ENCODE data around the gene CYBB.
A peak's percentile ranks its signal among the peaks of the same experiment; 100 is the strongest.

The CYBB gene

GRCh38 chrX:37846141-37846540 lies 66.3 kb downstream of the CYBB start:
- TF ChIP-seq PRDM10 (tag by site-specific recombination; IDR thresholded peaks at IDR 0.05) (peak; percentile 60; the same call in 1 of the 2 replicates), ZBTB26 (tag by site-specific recombination; optimal IDR thresholded peaks at IDR 0.05) (no peak)
- no peak overlapping the region for H3K4me3 ChIP-seq (ENCODE audit: low read depth, low read length)
- H3K36me3 ChIP-seq (ENCODE audit: control insufficient read depth in 2 of 2, insufficient read depth in 1 of 2, low read length in 2 of 2), result peaks cover 0 to 2% of the 10 kb centered on the region in 2 experiments; a peak in 1 of 3 replicates
- H3K27ac ChIP-seq (ENCODE audit: extremely low read depth, low read depth, low read length), result no peak overlapping the region
- ChIA-PET POLR2A (interaction anchor here (1.0 kb wide), 1 partner anchor 12 kb away, joined by 7 read pairs; no protein-coding TSS in a partner anchor), CTCF (interaction anchor here (1.0 kb wide), 1 partner anchor 21 kb away, joined by 3 read pairs; no protein-coding TSS in a partner anchor)
- H3K9me3 ChIP-seq (ENCODE audit: control insufficient read depth, insufficient read depth, low read depth, low read length), result no peaks in the 10 kb centered on the region
- no peaks in the 10 kb centered on the region for H3K4me1 ChIP-seq (ENCODE audit: control insufficient read depth, insufficient read depth, low read length)

DNA sequence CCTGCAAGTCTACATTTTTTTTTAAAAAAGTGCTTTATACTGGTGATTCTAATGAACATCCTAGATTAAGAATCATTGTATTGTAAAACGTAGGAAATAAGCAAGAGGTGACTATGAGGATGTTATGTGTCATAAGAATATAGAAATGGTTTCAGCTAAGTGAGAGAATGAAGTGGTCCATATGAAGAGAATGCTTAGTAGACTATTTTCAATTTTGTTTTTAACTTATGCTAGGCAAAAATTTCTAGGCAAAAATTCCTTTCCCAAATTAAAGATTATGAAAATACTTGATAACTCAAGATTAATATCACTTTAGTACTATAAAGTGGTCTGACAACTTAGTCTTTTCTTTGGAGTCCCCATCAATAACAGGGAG lies 66.7 kb downstream of the CYBB start:
- POLR2A ChIA-PET, result interaction anchor here (1.0 kb wide), 1 partner anchor 13 kb away, joined by 7 read pairs; no protein-coding TSS in a partner anchor
- Histone ChIP-seq H3K27ac (ENCODE audit: extremely low read depth, low read depth, low read length) (peak overlapping the region; percentile 64), H3K36me3 (ENCODE audit: control insufficient read depth in 2 of 2, insufficient read depth in 1 of 2, low read length in 2 of 2) (no peaks in the 10 kb centered on the region), H3K9me3 (ENCODE audit: control insufficient read depth, insufficient read depth, low read depth, low read length) (no peaks in the 10 kb centered on the region), H3K4me1 (ENCODE audit: control insufficient read depth, insufficient read depth, low read length) (no peaks in the 10 kb centered on the region), H3K4me3 (ENCODE audit: low read depth, low read length) (peak overlapping the region; percentile 64)
- CTCF ChIA-PET, result interaction anchor here (1.0 kb wide), 1 partner anchor 21 kb away, joined by 3 read pairs; no protein-coding TSS in a partner anchor
- 0 out of 2 replicates have a peak, but pooled peaks have one; percentile 10 for TF ChIP-seq ZNF335 (tag by site-specific recombination; conservative IDR thresholded peaks at IDR 0.05)
- no peak for TF ChIP-seq ZSCAN16 (tag by site-specific recombination; IDR thresholded peaks at IDR 0.05)

DNA sequence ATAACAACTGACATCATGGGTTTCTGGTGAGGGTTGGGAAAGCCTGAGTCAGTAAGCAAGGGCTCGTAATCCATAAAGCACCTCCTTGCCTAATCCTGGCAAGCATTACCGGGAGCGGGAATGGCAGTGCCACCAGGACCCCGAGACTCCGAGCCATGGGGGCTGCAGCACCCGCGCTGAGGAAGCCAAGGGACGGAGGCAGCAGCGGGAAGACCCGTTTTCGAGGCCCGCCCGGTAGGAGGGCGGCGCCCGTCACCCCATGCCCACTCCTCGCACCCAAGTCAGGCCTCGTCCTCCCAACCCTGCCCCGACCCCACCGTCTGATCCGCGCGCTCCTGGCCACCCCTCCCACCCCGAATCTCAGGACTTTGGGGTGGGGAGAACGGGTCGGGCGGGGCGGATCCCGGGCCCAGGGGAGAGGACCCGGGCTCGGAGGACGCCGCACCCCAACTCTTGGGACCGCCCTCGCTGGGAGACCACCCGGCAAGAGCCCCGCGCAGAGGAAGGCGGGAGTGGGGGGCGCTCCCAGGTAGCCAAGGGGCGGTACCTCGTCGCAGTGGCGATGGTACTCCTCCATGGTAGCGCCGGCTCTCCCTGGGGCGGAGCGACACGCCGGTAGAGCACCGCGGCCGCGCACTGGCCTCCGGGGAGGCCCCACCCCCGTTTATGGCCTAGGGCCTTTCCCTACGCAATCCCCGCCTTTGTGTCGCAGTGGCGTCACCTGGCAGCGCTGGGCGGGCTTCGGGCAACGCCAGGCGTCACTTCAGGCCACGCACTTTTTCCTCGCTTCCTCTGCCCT lies 67.3 kb downstream of the CYBB start, which contains the start of gene DYNLT3:
Gene DYNLT3, minus strand, starts transcription at position 638 of the 799 bp plus-strand sequence. Its CDS starts 61 bp downstream, at position 577.
- Histone ChIP-seq H3K36me3 (ENCODE audit: control insufficient read depth in 2 of 2, insufficient read depth in 1 of 2, low read length in 2 of 2) (no peaks in the 10 kb centered on the region), H3K4me3 (ENCODE audit: low read depth, low read length) (peak within 1 kb of the TSS; percentile 64), H3K27ac (ENCODE audit: extremely low read depth, low read depth, low read length) (peak within 1 kb of the TSS; percentile 64), H3K9me3 (ENCODE audit: control insufficient read depth, insufficient read depth, low read depth, low read length) (no peaks in the 10 kb centered on the region), H3K4me1 (ENCODE audit: control insufficient read depth, insufficient read depth, low read length) (no peaks in the 10 kb centered on the region)
- POLR2A ChIA-PET, result interaction anchor here (1.0 kb wide), 1 partner anchor 13 kb away, joined by 7 read pairs; no protein-coding TSS in a partner anchor
- CTCF ChIA-PET, result interaction anchor here (0.7 to 1.4 kb wide), 2 partner anchors 22 to 60 kb away, joined by 3 to 5 read pairs; no protein-coding TSS in a partner anchor
- TF ChIP-seq ZNF350 (tag by site-specific recombination; IDR thresholded peaks at IDR 0.05), result no peak
- TF ChIP-seq KLF1 (tag by site-specific recombination; IDR thresholded peaks at IDR 0.05), result peak; percentile 83
- TF ChIP-seq TCF7L2 (IDR thresholded peaks at IDR 0.05; ENCODE audit: borderline replicate concordance, low read depth, low read length), result no peak
- TF ChIP-seq ZNF140 (tag by site-specific recombination; IDR thresholded peaks at IDR 0.05), result no peak
- no peak for TF ChIP-seq ZNF654 (tag by site-specific recombination; IDR thresholded peaks at IDR 0.05; ENCODE audit: low read depth)
- TF ChIP-seq ZNF768 (tag by site-specific recombination; IDR thresholded peaks at IDR 0.05), result no peak
- no peak for TF ChIP-seq MZF1 (tag by site-specific recombination; IDR thresholded peaks at IDR 0.05; ENCODE audit: borderline replicate concordance)
- peak; percentile 75 for TF ChIP-seq ZNF335 (tag by site-specific recombination; conservative IDR thresholded peaks at IDR 0.05)
- no peak for TF ChIP-seq ZNF174 (tag by site-specific recombination; IDR thresholded peaks at IDR 0.05)
- peak; percentile 21; the same call in 1 of the 2 replicates for TF ChIP-seq ZNF394 (tag by site-specific recombination; IDR thresholded peaks at IDR 0.05; ENCODE audit: borderline replicate concordance)
- no peak for TF ChIP-seq ZNF366 (tag by site-specific recombination; conservative IDR thresholded peaks at IDR 0.05)
- no peak for TF ChIP-seq HOXA7 (CRISPR knock-in tag; IDR thresholded peaks at IDR 0.05; ENCODE audit: borderline replicate concordance)
- TF ChIP-seq ZNF747 (tag by site-specific recombination; IDR thresholded peaks at IDR 0.05), result no peak
- TF ChIP-seq ZNF146 (tag by site-specific recombination; IDR thresholded peaks at IDR 0.05), result no peak
- no peak for TF ChIP-seq MYNN (tag by site-specific recombination; IDR thresholded peaks at IDR 0.05; ENCODE audit: borderline replicate concordance)
- TF ChIP-seq, protein P1, sequence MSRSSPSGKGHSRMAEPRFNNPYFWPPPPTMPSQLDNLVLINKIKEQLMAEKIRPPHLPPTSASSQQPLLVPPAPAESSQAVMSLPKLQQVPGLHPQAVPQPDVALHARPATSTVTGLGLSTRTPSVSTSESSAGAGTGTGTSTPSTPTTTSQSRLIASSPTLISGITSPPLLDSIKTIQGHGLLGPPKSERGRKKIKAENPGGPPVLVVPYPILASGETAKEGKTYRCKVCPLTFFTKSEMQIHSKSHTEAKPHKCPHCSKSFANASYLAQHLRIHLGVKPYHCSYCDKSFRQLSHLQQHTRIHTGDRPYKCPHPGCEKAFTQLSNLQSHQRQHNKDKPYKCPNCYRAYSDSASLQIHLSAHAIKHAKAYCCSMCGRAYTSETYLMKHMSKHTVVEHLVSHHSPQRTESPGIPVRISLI (tag by site-specific recombination; IDR thresholded peaks at IDR 0.05), result no peak
- no peak for TF ChIP-seq ZNF776 (tag by site-specific recombination; IDR thresholded peaks at IDR 0.05; ENCODE audit: borderline replicate concordance)
- TF ChIP-seq ZNF37A (tag by site-specific recombination; IDR thresholded peaks at IDR 0.05), result no peak
- no peak for TF ChIP-seq SCRT2 (tag by site-specific recombination; IDR thresholded peaks at IDR 0.05)
- TF ChIP-seq ZBTB21 (tag by site-specific recombination; IDR thresholded peaks at IDR 0.05), result peak; percentile 88

Measured in HEK293 (cell line).